A673 (cell line): ENCODE data around the gene SLC5A2.
"Not testable (repeated sequence)": the region's sequence is repeated elsewhere in the genome, so short reads cannot be mapped to it uniquely, and the experiment has no call there.

Experiments
- EZH2 ChIP-seq: fragments of 200-600 bp; sonication (generic); IDR thresholded peaks from 2 replicates; pipeline ENCODE4 v1.6.1; 2017; ENCODE audit warnings: borderline replicate concordance, low read depth, mild to moderate bottlenecking, mixed read lengths, antibody characterized with exemption, low read length; ENCODE audit not compliant: poor library complexity, severe bottlenecking
- TF ChIP-seq, protein P1 (sequence below): fragments of 300-800, 200-600 bp; sonication (generic); conservative IDR thresholded peaks from 2 replicates; pipeline ENCODE4 v1.5.1; 2017; ENCODE audit warnings: low read depth, mild to moderate bottlenecking, antibody characterized with exemption, low read length, moderate library complexity, mixed read lengths

DNA sequence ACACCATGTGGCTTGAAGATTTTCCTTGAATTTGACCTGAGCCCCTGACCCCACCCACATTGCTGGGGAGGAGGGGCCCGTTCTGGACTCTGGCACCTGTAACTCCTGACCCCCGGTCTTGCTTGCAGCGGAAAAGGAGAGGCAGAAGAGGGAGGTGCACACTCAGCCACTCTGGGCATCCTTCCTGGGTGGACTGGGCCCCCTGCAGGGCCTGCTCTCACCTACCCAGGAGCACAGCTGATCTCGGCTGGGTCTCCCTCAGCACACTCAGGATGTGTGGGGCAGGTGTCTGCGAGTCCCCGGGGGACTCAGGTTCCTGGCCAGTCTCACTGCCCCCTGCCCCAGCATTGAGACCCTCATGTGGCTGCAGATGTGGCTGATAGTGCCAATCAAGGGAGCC is 40.8 kb downstream of the SLC5A2 start:
- TF ChIP-seq, protein P1, sequence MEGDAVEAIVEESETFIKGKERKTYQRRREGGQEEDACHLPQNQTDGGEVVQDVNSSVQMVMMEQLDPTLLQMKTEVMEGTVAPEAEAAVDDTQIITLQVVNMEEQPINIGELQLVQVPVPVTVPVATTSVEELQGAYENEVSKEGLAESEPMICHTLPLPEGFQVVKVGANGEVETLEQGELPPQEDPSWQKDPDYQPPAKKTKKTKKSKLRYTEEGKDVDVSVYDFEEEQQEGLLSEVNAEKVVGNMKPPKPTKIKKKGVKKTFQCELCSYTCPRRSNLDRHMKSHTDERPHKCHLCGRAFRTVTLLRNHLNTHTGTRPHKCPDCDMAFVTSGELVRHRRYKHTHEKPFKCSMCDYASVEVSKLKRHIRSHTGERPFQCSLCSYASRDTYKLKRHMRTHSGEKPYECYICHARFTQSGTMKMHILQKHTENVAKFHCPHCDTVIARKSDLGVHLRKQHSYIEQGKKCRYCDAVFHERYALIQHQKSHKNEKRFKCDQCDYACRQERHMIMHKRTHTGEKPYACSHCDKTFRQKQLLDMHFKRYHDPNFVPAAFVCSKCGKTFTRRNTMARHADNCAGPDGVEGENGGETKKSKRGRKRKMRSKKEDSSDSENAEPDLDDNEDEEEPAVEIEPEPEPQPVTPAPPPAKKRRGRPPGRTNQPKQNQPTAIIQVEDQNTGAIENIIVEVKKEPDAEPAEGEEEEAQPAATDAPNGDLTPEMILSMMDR, result not testable (repeated sequence)
- not testable (repeated sequence) for TF ChIP-seq EZH2
